IMR-90 (cell line): ENCODE data around the gene ATP10A. TPM values are rescaled to one million over a fixed set of nuclear protein-coding genes. Genes with fewer than 3 reads are reported as not detected.

ENCODE experiments used
- ATAC-seq: fragments of 200-7000 bp; cut with Tn5 transposase; 2 replicates; pipeline ENCODE4 v1.9.1; 2020; ENCODE audit warnings: low read depth, mild to moderate bottlenecking, moderate library complexity
- BruUV-seq: library from RNA; stranded (reverse); fragments of 400-500 nt; replicated peaks from 2 replicates; lab custom pipeline; 2021; lab: Mats Ljungman, UMichigan
- CTCF ChIA-PET: fragments of 300-600 bp; formaldehyde crosslinking; extraction: SDS; loops from one replicate; lab custom pipeline; 2021; ENCODE audit warnings: antibody characterized with exemption; lab: Yijun Ruan, JAX
- POLR2A ChIA-PET: fragments of 300-600 bp; sonication (Branson Sonifier 250); formaldehyde crosslinking; loops from one replicate; lab custom pipeline; 2022; ENCODE audit warnings: antibody characterized with exemption; ENCODE audit not compliant: unreplicated experiment; lab: Charles Lee
- DNase-seq: peaks from one replicate; pipeline ENCODE4 v3.0.0; 2013
- H2AFZ ChIP-seq: replicated peaks from 2 replicates; pipeline ENCODE3; 2013; ENCODE audit warnings: low read length, mild to moderate bottlenecking; ENCODE audit not compliant: poor library complexity
- H2AK5ac ChIP-seq: 2 replicates; pipeline ENCODE4 v1.6.1; 2013; ENCODE audit warnings: low read depth, low read length, inconsistent platforms
- H2AK9ac ChIP-seq: replicated peaks from 2 replicates; pipeline ENCODE3; 2013; ENCODE audit warnings: mild to moderate bottlenecking, low read depth, low read length, moderate library complexity; ENCODE audit not compliant: poor library complexity
- H2BK120ac ChIP-seq: 2 replicates; pipeline ENCODE4 v1.6.1; 2013; ENCODE audit warnings: low read depth, low read length, inconsistent platforms
- H2BK15ac ChIP-seq: 3 replicates; pipeline ENCODE4 v1.6.1; 2013; ENCODE audit warnings: low read depth, low read length, inconsistent platforms
- H2BK20ac ChIP-seq: 2 replicates; pipeline ENCODE4 v1.6.1; 2013; ENCODE audit warnings: low read depth, mild to moderate bottlenecking, inconsistent platforms, low read length, moderate library complexity
- H2BK5ac ChIP-seq: 2 replicates; pipeline ENCODE4 v1.6.1; 2013; ENCODE audit warnings: mild to moderate bottlenecking, low read depth, low read length, inconsistent platforms; ENCODE audit not compliant: poor library complexity, severe bottlenecking
- H3K14ac ChIP-seq: replicated peaks from 2 replicates; pipeline ENCODE4 v1.6.1; 2013; ENCODE audit warnings: low read depth, low read length, inconsistent platforms
- H3K18ac ChIP-seq: 2 replicates; pipeline ENCODE4 v1.6.1; 2013; ENCODE audit warnings: low read depth, low read length, control low read depth
- H3K23ac ChIP-seq: 2 replicates; pipeline ENCODE4 v1.6.1; 2013; ENCODE audit warnings: low read depth, low read length, inconsistent platforms
- H3K27ac ChIP-seq: 2 replicates; pipeline ENCODE4 v1.5.1; 2013; ENCODE audit warnings: mild to moderate bottlenecking, control low read depth, low read length; ENCODE audit not compliant: insufficient read depth
- H3K27me3 ChIP-seq: 2 replicates; pipeline ENCODE4 v1.6.1; 2013; ENCODE audit warnings: low read length; ENCODE audit not compliant: control insufficient read depth, insufficient read depth
- H3K36me3 ChIP-seq: 2 replicates; pipeline ENCODE4 v1.6.1; 2013; ENCODE audit warnings: low read length, mixed read lengths; ENCODE audit not compliant: control insufficient read depth, insufficient read depth
- H3K4ac ChIP-seq: 2 replicates; pipeline ENCODE4 v1.6.1; 2013; ENCODE audit warnings: low read depth, low read length, inconsistent platforms
- H3K4me1 ChIP-seq: 2 replicates; pipeline ENCODE4 v1.6.1; 2013; ENCODE audit warnings: low read length, mixed read lengths; ENCODE audit not compliant: control insufficient read depth, insufficient read depth
- H3K4me2 ChIP-seq: 2 replicates; pipeline ENCODE4 v1.6.1; 2013; ENCODE audit warnings: low read depth, mild to moderate bottlenecking, control low read depth, low read length, moderate library complexity
- H3K4me3 ChIP-seq: 2 replicates; pipeline ENCODE4 v1.5.1; 2013; ENCODE audit warnings: low read depth, mild to moderate bottlenecking, control low read depth, low read length, moderate library complexity; ENCODE audit not compliant: insufficient read depth
- H3K56ac ChIP-seq: 2 replicates; pipeline ENCODE4 v1.6.1; 2013; ENCODE audit warnings: low read length, inconsistent platforms; ENCODE audit not compliant: insufficient read depth; ENCODE audit errors: extremely low read depth
- H3K79me1 ChIP-seq, 2 experiments: 2 replicates each; pipeline ENCODE4 v1.6.1; 2013; ENCODE audit warnings: low read length in 2 of 2, inconsistent platforms in 1 of 2, low read depth in 1 of 2
- H3K9ac ChIP-seq: 2 replicates; pipeline ENCODE4 v1.6.1; 2013; ENCODE audit warnings: low read depth, low read length, control low read depth
- H3K9me1 ChIP-seq: 2 replicates; pipeline ENCODE4 v1.6.1; 2013; ENCODE audit warnings: low read length, inconsistent platforms; ENCODE audit not compliant: insufficient read depth
- H3K9me3 ChIP-seq: 2 replicates; pipeline ENCODE4 v1.6.1; 2013; ENCODE audit warnings: low read length; ENCODE audit not compliant: control insufficient read depth, insufficient read depth
- H4K20me1 ChIP-seq: 2 replicates; pipeline ENCODE4 v1.6.1; 2013; ENCODE audit warnings: low read length, inconsistent platforms; ENCODE audit not compliant: insufficient read depth
- H4K5ac ChIP-seq: 2 replicates; pipeline ENCODE4 v1.6.1; 2013; ENCODE audit warnings: mild to moderate bottlenecking, low read depth, low read length, control low read depth
- H4K8ac ChIP-seq, 2 experiments: 2 replicates each; pipeline ENCODE4 v1.6.1; 2013; ENCODE audit warnings: low read depth in 2 of 2, low read length in 2 of 2, control low read depth in 1 of 2, inconsistent platforms in 1 of 2
- H4K91ac ChIP-seq: 2 replicates; pipeline ENCODE4 v1.6.1; 2013; ENCODE audit warnings: low read depth, low read length, inconsistent platforms; ENCODE audit not compliant: insufficient read depth
- BHLHE40 ChIP-seq: fragments of 150-350 bp; IDR thresholded peaks from 2 replicates; pipeline ENCODE4 v1.6.1; 2016; ENCODE audit warnings: mild to moderate bottlenecking, low read depth, low read length
- CEBPB ChIP-seq: IDR thresholded peaks from 2 replicates; pipeline ENCODE4 v1.6.1; 2012; ENCODE audit warnings: low read depth, low read length, improper control_type of control experiment
- CHD1 ChIP-seq: IDR thresholded peaks from 2 replicates; pipeline ENCODE4 v1.6.1; 2012; ENCODE audit warnings: low read depth, low read length, improper control_type of control experiment
- FOS ChIP-seq: fragments of 150-350 bp; IDR thresholded peaks from 2 replicates; pipeline ENCODE4 v1.6.1; 2016; ENCODE audit warnings: low read depth, low read length
- MAFK ChIP-seq: IDR thresholded peaks from 2 replicates; pipeline ENCODE4 v1.6.1; 2012; ENCODE audit warnings: low read depth, low read length, improper control_type of control experiment
- MAZ ChIP-seq: IDR thresholded peaks from 2 replicates; pipeline ENCODE4 v1.6.1; 2012; ENCODE audit warnings: low read depth, mild to moderate bottlenecking, low read length, improper control_type of control experiment, moderate library complexity, borderline replicate concordance
- NFE2L2 ChIP-seq: fragments of 150-350 bp; IDR thresholded peaks from 2 replicates; pipeline ENCODE4 v1.6.1; 2016; ENCODE audit warnings: low read depth, mild to moderate bottlenecking, low read length
- POLR2A ChIP-seq: IDR thresholded peaks from 2 replicates; pipeline ENCODE4 v1.6.1; 2012; ENCODE audit warnings: mild to moderate bottlenecking, low read depth, low read length
- RAD21 ChIP-seq: IDR thresholded peaks from 2 replicates; pipeline ENCODE4 v1.6.1; 2012; ENCODE audit warnings: low read length, improper control_type of control experiment
- RFX5 ChIP-seq: IDR thresholded peaks from 2 replicates; pipeline ENCODE4 v1.8.0; 2012; ENCODE audit warnings: low read depth, mild to moderate bottlenecking, low read length, moderate library complexity
- SMC3 ChIP-seq: fragments of 150-350 bp; IDR thresholded peaks from 2 replicates; pipeline ENCODE4 v1.6.1; 2016; ENCODE audit warnings: low read depth, mild to moderate bottlenecking, antibody characterized with exemption, low read length, moderate library complexity
- WGBS, 2 experiments: methylation state at CpG; one replicate each; pipeline versions ENCODE4 v1.1.5 to v1.1.7; 2013; ENCODE audit warnings: missing lambda C conversion rate in 2 of 2; ENCODE audit not compliant: insufficient read length in 1 of 2; ENCODE audit errors: extremely low coverage in 2 of 2; 5-methylcytosine and 5-hydroxymethylcytosine counted together
- dilution Hi-C: fragments of 300-500 bp; cut with HindIII; formaldehyde crosslinking; loops from one replicate; pipeline ENCODE4 v1.14.3; 2018; ENCODE audit warnings: low sequenced_read_pairs; ENCODE audit not compliant: unreplicated experiment
- in situ Hi-C: fragments of 300-500 bp; cut with MboI; formaldehyde crosslinking; loops from 3 replicates; pipeline ENCODE4 v1.14.3; 2019; ENCODE audit warnings: low sequenced_read_pairs, inconsistent platforms, mixed read lengths
- intact Hi-C: fragments of 100-400 bp; cut with micrococcal nuclease; formaldehyde crosslinking; loops from 2 replicates; pipeline ENCODE4 v1.10.0; 2022
- polyA plus RNA-seq, 3 experiments: library from polyadenylated mRNA; depleted of rRNA; stranded (reverse); fragments of >200 nt; gene quantifications; 2 replicates each; pipeline ENCODE4 v1.2.3, GENCODE V29; 2012; ENCODE audit warnings: low replicate concordance in 1 of 3
- total RNA-seq: library from RNA; depleted of rRNA; stranded (reverse); fragments of >200 nt; gene quantifications from 2 replicates; pipeline ENCODE4 v1.2.3, GENCODE V29; 2012
- TF ChIP-seq, protein P1 (sequence below): fragments of 150-350 bp; IDR thresholded peaks from 2 replicates; pipeline ENCODE4 v1.6.1; 2017; ENCODE audit warnings: mild to moderate bottlenecking, antibody characterized with exemption, low read length, low read depth
- TF ChIP-seq, protein P2 (sequence below): conservative IDR thresholded peaks from 2 replicates; pipeline ENCODE4 v1.5.1; 2012; ENCODE audit warnings: mild to moderate bottlenecking, low read depth, low read length, improper control_type of control experiment

The ATP10A gene
- total and polyA plus RNA-seq, 2 of the 4 experiments (the other 2 are of a cell fraction): 13.8 to 16.0 TPM

DNA sequence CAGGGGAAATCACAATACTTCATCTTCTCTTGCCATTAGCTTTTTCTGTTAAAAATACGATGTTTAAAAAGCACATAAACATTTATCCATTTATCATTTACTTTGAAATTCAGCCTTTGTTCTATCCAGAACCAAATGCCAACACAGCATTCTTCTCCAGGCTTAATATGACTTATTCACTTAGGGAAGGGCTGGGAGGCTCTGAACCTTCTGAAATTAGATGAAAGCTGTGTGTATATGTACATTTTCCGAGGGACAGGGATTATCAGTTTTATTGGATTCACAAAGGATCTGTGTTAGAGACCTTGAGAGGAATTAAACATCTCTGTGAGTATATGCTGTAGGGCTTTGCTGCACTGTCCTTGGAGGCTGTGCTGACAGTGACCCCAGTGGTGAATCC, 213.7 kb downstream of the ATP10A start:
- peaks cover 10% of the 10 kb centered on the region for H3K27me3 ChIP-seq
- H4K8ac ChIP-seq: no peak overlapping the region
- H3K4me1 ChIP-seq: no peaks in the 10 kb centered on the region
- H2BK5ac ChIP-seq: no peak overlapping the region
- intact Hi-C loops: no loop called here
- ATAC-seq (no peak), DNase-seq (no peak)
- no peak overlapping the region for H2AK5ac ChIP-seq
- H3K18ac ChIP-seq: no peak overlapping the region
- H2AK9ac ChIP-seq: no peak overlapping the region
- H3K56ac ChIP-seq: no peak overlapping the region
- ChIA-PET POLR2A (no interaction called here), CTCF (interaction anchor here (0.7 kb wide), 1 partner anchor 280 kb away, joined by 3 read pairs; no protein-coding TSS in a partner anchor)
- H3K4ac ChIP-seq: no peak overlapping the region
- dilution Hi-C loops: no loop called here
- H2BK20ac ChIP-seq: no peak overlapping the region
- no peaks in the 10 kb centered on the region for H3K79me1 ChIP-seq
- H3K14ac ChIP-seq: no peak overlapping the region
- H3K27ac ChIP-seq: no peak overlapping the region
- no peak overlapping the region for H3K4me3 ChIP-seq
- H3K9me3 ChIP-seq: no peaks in the 10 kb centered on the region
- H4K5ac ChIP-seq: no peak overlapping the region
- no peak overlapping the region for H3K23ac ChIP-seq
- no peak overlapping the region for H2AFZ ChIP-seq
- H3K9me1 ChIP-seq: no peaks in the 10 kb centered on the region
- no peak overlapping the region for H2BK120ac ChIP-seq
- H3K4me2 ChIP-seq: no peak overlapping the region
- no peak for TF ChIP-seq FOS
- no peak for TF ChIP-seq NFE2L2
- no peak for TF ChIP-seq RFX5
- TF ChIP-seq CHD1: no peak
- no peak for TF ChIP-seq POLR2A
- TF ChIP-seq, protein P1, sequence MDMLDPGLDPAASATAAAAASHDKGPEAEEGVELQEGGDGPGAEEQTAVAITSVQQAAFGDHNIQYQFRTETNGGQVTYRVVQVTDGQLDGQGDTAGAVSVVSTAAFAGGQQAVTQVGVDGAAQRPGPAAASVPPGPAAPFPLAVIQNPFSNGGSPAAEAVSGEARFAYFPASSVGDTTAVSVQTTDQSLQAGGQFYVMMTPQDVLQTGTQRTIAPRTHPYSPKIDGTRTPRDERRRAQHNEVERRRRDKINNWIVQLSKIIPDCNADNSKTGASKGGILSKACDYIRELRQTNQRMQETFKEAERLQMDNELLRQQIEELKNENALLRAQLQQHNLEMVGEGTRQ: no peak
- TF ChIP-seq BHLHE40: no peak
- TF ChIP-seq RAD21: no peak
- no peak for TF ChIP-seq MAFK
- no peak for TF ChIP-seq SMC3
- TF ChIP-seq, protein P2, sequence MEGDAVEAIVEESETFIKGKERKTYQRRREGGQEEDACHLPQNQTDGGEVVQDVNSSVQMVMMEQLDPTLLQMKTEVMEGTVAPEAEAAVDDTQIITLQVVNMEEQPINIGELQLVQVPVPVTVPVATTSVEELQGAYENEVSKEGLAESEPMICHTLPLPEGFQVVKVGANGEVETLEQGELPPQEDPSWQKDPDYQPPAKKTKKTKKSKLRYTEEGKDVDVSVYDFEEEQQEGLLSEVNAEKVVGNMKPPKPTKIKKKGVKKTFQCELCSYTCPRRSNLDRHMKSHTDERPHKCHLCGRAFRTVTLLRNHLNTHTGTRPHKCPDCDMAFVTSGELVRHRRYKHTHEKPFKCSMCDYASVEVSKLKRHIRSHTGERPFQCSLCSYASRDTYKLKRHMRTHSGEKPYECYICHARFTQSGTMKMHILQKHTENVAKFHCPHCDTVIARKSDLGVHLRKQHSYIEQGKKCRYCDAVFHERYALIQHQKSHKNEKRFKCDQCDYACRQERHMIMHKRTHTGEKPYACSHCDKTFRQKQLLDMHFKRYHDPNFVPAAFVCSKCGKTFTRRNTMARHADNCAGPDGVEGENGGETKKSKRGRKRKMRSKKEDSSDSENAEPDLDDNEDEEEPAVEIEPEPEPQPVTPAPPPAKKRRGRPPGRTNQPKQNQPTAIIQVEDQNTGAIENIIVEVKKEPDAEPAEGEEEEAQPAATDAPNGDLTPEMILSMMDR: no peak
- TF ChIP-seq CEBPB: no peak
- no peak for TF ChIP-seq MAZ
- H4K20me1 ChIP-seq: no peaks in the 10 kb centered on the region
- H4K91ac ChIP-seq: no peak overlapping the region
- H3K36me3 ChIP-seq: no peaks in the 10 kb centered on the region
- WGBS, 2 experiments: 14% methylated on average over 1 of the region's 2 CpGs; no CpG with 5 or more reads in 1 of the 2 experiments
- BruUV-seq: no TSS peak
- no peak overlapping the region for H3K9ac ChIP-seq
- in situ Hi-C loops: no loop called here
- H2BK15ac ChIP-seq: no peak overlapping the region
